ENCODE measurements around the gene KCNJ5. TPM values are rescaled to one million over a fixed set of nuclear protein-coding genes. Genes with fewer than 3 reads are reported as not detected.

KCNJ5 gene
- total RNA-seq, 2 donors from 2014 or later: 0.60 to 1.1 TPM

DNA sequence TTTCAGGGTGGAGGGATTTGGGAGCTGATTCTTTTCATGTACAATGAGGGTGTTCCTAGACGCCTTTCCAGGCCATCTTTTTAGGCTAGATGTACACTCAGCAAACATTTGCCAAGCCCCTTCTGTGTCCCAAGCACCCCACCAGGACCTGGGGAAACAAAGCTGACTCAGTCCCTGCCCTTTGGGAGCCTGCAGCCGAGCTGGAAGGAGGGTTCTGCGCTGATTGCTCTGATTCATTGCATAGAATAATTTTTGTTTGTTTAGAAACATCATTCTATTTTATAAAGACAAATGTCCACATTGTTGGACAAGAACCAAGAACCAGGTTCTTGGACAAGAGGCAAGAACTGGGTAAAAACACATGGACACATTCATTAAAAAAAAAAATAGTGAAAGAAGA, 34.8 kb downstream of the KCNJ5 start:
- Mint-ChIP-seq H3K4me1 (peaks cover 8% of the 10 kb centered on the region), H3K9me3 (no peaks in the 10 kb centered on the region), H3K27me3 (ENCODE audit: insufficient read depth) (peaks cover 28% of the 10 kb centered on the region), H3K27ac (no peak overlapping the region), H3K36me3 (ENCODE audit: low read depth) (no peaks in the 10 kb centered on the region), H3K4me3 (no peak overlapping the region)
- 92 to 100% methylated on average over 1 to 3 of the region's 3 CpGs for WGBS, 2 experiments (ENCODE audit: insufficient coverage in 1 of 2, insufficient read length in 1 of 2)
- Histone ChIP-seq H3K4me3 (ENCODE audit: low read length) (no peak overlapping the region), H3K27ac (ENCODE audit: low read depth, low read length) (no peak overlapping the region), H3K27me3 (ENCODE audit: control insufficient read depth, insufficient read depth, low read length, poor library complexity, severe bottlenecking) (no peaks in the 10 kb centered on the region), H3K9me3 (ENCODE audit: control insufficient read depth, low read length) (no peaks in the 10 kb centered on the region), H3K4me1 (ENCODE audit: control insufficient read depth, insufficient read depth, low read length) (no peaks in the 10 kb centered on the region), H3K36me3 (ENCODE audit: control insufficient read depth, insufficient read depth, low read length) (no peaks in the 10 kb centered on the region), H3K9ac (ENCODE audit: extremely low read depth, low read length, poor library complexity, severe bottlenecking) (no peak overlapping the region)
- no peak for DNase-seq
- TF ChIP-seq, protein P1, sequence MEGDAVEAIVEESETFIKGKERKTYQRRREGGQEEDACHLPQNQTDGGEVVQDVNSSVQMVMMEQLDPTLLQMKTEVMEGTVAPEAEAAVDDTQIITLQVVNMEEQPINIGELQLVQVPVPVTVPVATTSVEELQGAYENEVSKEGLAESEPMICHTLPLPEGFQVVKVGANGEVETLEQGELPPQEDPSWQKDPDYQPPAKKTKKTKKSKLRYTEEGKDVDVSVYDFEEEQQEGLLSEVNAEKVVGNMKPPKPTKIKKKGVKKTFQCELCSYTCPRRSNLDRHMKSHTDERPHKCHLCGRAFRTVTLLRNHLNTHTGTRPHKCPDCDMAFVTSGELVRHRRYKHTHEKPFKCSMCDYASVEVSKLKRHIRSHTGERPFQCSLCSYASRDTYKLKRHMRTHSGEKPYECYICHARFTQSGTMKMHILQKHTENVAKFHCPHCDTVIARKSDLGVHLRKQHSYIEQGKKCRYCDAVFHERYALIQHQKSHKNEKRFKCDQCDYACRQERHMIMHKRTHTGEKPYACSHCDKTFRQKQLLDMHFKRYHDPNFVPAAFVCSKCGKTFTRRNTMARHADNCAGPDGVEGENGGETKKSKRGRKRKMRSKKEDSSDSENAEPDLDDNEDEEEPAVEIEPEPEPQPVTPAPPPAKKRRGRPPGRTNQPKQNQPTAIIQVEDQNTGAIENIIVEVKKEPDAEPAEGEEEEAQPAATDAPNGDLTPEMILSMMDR (conservative IDR thresholded peaks at IDR 0.05): no peak

DNA sequence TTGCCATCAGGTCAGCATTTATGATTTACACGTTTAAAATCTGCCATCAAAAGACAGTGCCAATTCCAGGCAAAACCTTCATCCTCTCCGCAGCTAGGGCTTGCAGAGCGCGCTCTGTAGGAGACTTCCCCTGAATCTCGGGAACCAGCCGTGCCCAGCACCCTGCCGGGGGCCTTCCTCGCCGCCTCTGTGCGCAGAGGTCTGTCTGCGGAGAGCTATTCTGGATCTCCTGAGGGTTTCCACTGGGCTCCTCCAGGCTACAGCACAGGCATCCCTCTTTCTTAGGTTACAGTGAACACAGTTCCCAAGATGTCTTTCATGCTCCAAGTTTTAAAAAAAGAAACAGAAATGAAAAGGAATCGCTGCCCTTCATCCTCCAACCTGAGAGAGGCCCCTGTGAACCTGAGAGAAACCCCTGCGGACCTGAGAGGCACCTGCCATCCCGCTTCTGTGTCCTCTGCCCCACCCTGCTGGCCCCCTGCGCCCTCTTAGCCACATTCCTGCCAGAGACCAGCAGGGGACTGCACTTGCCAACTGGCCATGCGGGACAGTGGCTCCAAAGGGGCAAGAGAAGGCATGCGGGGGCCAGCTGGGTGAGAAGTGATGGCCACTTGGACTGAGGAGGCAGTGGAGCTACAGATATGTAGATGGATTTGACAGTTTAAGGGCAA, 35.4 kb downstream of the KCNJ5 start:
- Mint-ChIP-seq H3K27ac (no peak overlapping the region), H3K27me3 (ENCODE audit: insufficient read depth) (peaks cover 28% of the 10 kb centered on the region), H3K4me3 (no peak overlapping the region), H3K9me3 (no peaks in the 10 kb centered on the region), H3K36me3 (ENCODE audit: low read depth) (no peaks in the 10 kb centered on the region), H3K4me1 (peaks cover 8% of the 10 kb centered on the region)
- no peaks in the 10 kb centered on the region for H3K36me3 ChIP-seq (ENCODE audit: control insufficient read depth, insufficient read depth, low read length)
- H3K27me3 ChIP-seq (ENCODE audit: control insufficient read depth, insufficient read depth, low read length, poor library complexity, severe bottlenecking): no peaks in the 10 kb centered on the region
- no peak overlapping the region for H3K4me3 ChIP-seq (ENCODE audit: low read length)
- peak; percentile 59 for DNase-seq
- WGBS, 2 experiments (ENCODE audit: insufficient coverage in 1 of 2, insufficient read length in 1 of 2): 69% methylated on average over 15 to 17 of the region's 17 CpGs
- no peaks in the 10 kb centered on the region for H3K4me1 ChIP-seq (ENCODE audit: control insufficient read depth, insufficient read depth, low read length)
- TF ChIP-seq, protein P1 (conservative IDR thresholded peaks at IDR 0.05): no peak
- H3K27ac ChIP-seq (ENCODE audit: low read depth, low read length): no peak overlapping the region
- no peak overlapping the region for H3K9ac ChIP-seq (ENCODE audit: extremely low read depth, low read length, poor library complexity, severe bottlenecking)
- H3K9me3 ChIP-seq (ENCODE audit: control insufficient read depth, low read length): no peaks in the 10 kb centered on the region

DNA sequence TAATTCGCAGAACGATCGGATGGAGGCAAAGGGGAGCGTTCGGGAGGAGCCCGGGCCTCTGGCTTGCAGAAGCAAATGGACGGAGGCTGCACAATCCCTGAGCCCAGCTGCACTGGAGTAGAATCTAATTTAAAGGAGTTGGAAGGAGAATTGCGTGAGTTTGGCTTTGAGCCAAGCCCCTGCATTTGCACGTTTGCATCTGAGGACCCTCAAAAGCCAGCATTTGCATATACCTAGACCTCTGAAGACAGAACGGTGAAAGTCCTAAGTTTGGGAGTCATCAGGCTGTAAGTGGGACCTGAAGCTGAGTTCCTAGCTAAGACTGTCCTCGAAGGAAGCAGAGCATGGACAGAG, 35.9 kb downstream of the KCNJ5 start:
- H3K27me3 ChIP-seq (ENCODE audit: control insufficient read depth, insufficient read depth, low read length, poor library complexity, severe bottlenecking): no peaks in the 10 kb centered on the region
- no peak for DNase-seq
- 80 to 82% methylated on average over 11 of the region's 11 CpGs for WGBS, 2 experiments (ENCODE audit: insufficient coverage in 1 of 2, insufficient read length in 1 of 2)

More for the DNA sequence above, 35.9 kb downstream of the KCNJ5 start:
- Mint-ChIP-seq H3K27ac (no peak overlapping the region), H3K36me3 (ENCODE audit: low read depth) (no peaks in the 10 kb centered on the region), H3K9me3 (no peaks in the 10 kb centered on the region), H3K4me3 (no peak overlapping the region), H3K4me1 (peaks cover 8% of the 10 kb centered on the region), H3K27me3 (ENCODE audit: insufficient read depth) (peaks cover 28% of the 10 kb centered on the region)
- TF ChIP-seq, protein P1 (conservative IDR thresholded peaks at IDR 0.05): no peak
- no peaks in the 10 kb centered on the region for H3K4me1 ChIP-seq (ENCODE audit: control insufficient read depth, insufficient read depth, low read length)
- no peak overlapping the region for H3K9ac ChIP-seq (ENCODE audit: extremely low read depth, low read length, poor library complexity, severe bottlenecking)
- H3K4me3 ChIP-seq (ENCODE audit: low read length): no peak overlapping the region
- no peaks in the 10 kb centered on the region for H3K36me3 ChIP-seq (ENCODE audit: control insufficient read depth, insufficient read depth, low read length)
- H3K9me3 ChIP-seq (ENCODE audit: control insufficient read depth, low read length): no peaks in the 10 kb centered on the region
- H3K27ac ChIP-seq (ENCODE audit: low read depth, low read length): no peak overlapping the region
